GM21390 (cell line): ENCODE results near the gene VWA8.
"Not testable (repeated sequence)": the region's sequence is repeated elsewhere in the genome, so short reads cannot be mapped to it uniquely, and the experiment has no call there.

Experiments used
- ATAC-seq: cut with Tn5 transposase; IDR thresholded peaks from one replicate; pipeline ENCODE4 v1.9.1; 2021; ENCODE audit not compliant: unreplicated experiment

The VWA8 gene

GRCh38 chr13:41858780-41859179 lies 102.1 kb downstream of the VWA8 start:
- no peak for ATAC-seq

- no peak for ATAC-seq
Observed at GRCh38 chr13:41854758-41855157, 106.2 kb downstream of the VWA8 start.

DNA sequence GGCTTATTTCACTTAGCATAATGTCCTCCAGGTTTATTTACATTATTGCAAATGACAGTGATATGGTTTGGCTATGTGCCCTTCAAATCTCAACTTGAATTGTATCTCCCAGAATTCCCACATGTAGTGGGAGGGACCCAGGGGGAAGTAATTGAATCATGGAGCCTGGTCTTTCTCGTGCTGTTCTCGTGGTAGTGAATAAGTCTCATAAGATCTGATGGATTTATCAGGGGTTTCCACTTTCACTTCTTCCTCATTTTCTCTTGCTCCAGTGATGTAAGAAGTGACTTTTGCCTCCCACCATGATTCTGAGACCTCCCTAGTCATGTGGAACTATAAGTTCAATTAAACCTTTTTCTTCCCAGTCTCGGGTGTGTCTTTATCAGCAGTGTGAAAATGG lies 109.6 kb downstream of the VWA8 start:
- ATAC-seq: no peak

DNA sequence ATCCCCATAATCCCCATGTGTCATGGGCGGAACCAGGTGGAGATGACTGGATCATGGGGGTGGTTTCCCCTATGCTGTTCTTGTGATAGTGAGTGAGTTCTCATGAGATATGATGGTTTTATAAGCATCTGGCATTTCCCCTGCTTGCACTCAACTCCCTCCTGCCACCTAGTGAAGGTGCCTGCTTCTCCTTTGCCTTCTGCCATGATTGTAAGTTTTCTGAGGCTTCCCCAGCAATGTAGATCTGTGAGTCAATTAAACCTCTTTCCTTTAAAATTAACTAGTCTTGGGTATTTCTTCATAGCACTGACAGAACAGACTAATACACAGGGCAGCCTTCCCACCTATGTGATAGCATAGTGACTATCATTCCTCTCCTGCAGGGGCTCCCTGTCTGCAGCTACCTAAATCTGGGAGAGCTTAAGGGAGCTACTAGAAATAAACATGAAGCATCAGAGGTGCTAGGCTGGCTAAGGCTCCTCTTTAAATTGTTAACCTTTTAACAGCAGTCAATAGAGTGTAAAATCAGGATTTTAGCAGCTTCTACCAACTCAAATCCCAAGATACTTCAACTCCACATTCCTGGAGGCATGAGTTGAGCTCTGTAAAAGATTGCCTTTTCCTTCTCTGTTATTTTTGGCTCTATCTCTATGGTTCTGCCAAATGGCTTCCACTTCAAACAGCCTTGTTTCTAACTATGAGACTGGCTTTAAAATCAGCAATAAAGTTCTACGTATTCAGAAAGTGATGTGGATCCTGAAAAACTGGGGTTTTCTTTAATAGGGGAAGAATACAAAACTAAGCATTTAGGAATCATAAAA lies 112.3 kb downstream of the VWA8 start:
- ATAC-seq: no peak

GRCh38 chr13:41847216-41847615 lies 113.7 kb downstream of the VWA8 start:
- no peak for ATAC-seq

DNA sequence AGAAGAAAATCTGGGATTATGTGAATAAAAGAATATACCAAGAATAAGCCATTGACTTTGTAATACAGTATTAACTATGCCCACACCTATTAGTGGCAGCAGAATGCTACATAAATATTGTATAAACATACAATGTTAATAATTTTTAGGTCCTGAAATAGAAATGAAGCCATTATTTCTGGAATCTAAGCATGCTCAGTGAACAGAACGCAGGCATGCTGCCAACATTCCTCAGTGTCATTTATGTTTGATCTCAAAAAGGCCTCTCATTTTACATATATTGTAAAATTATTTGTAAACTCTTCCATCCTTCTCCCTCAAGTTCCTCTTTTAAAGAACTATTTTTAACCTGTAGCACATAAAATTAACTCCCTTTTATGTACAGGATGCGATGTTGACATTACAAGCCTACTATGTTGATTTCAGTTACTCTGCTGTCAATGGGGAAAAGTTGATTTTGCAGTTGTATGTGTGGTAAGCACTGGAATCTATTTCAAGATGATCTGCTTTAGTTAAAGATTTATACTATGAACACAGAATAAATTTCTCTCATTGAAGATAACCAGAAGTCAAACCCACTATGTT lies 118.8 kb downstream of the VWA8 start:
- no peak for ATAC-seq

DNA sequence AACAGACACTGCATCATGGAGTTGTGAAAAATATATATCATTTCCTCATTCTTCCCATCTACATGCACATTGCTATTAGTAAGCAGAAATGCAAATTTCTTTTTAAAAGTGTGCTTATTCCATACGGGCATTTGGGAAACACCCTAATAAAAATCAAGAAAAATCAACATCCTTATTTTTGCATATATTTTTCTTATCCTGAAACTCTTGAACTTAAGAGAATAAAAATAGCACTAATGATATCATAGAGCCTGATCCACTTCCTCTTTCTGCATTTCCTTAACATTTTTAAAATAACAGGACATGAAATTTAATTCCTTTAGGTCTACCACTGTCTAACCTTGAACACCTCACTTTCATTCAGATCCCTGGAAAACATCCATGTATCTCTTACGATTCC lies 123.3 kb downstream of the VWA8 start:
- ATAC-seq: no peak

GRCh38 chr13:41835871-41836270 lies 125.0 kb downstream of the VWA8 start:
- ATAC-seq: no peak

- not testable (repeated sequence) for ATAC-seq
Observed at GRCh38 chr13:41834697-41835096, 126.2 kb downstream of the VWA8 start.

DNA sequence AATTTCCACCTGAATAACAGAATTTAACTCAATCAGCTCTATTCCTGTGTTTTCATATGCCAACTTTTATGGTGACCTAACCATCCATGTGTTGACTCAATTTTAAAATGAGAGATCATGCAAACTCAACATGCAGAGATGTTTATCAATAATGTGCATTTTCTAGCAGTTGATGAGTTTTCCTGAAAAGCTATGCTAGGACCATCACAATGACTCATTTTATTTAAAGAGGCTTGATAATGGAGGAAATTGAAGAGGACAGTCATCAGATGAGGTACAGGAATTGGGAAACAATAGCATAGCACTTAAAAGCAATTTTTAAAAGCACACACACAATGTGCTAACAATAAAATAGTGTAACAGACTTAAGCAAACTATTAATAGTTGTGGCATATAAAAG lies 127.1 kb downstream of the VWA8 start:
- no peak for ATAC-seq

- no peak for ATAC-seq
Observed at GRCh38 chr13:41833201-41833600, 127.7 kb downstream of the VWA8 start.

DNA sequence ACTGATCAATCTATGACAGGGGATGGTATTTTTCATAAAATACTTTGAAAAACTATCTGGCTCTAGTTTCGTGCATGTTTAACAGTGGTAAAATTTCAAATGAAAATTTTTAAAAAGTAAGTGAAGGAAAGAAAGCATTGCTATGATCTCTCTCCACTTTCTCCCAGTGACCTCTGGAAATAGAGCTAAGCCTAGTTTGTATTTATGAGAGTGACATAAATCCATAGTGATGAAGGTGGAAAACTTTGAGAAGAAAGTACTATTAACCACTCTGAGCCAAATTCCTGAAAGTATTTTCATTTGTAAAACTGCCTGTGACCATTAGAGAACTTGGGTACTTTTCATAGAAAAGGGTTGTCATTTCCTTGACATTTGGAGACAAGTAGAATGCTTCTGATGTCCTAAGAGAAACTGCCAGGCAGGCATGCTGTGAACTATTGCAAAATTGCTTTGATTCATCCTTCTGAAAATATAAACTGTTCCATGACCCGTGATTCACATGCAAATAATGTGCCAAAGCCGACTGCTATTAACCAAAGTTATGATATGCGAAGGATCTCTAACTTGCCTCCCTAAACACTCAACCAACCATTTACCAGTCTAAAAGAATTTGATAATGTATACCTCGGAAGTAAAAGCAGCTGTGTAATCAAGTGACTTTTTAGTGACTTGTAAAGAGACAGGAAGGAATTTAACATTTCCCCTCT lies 133.2 kb downstream of the VWA8 start:
- no peak for ATAC-seq

GRCh38 chr13:41825691-41826090 lies 135.2 kb downstream of the VWA8 start:
- no peak for ATAC-seq

DNA sequence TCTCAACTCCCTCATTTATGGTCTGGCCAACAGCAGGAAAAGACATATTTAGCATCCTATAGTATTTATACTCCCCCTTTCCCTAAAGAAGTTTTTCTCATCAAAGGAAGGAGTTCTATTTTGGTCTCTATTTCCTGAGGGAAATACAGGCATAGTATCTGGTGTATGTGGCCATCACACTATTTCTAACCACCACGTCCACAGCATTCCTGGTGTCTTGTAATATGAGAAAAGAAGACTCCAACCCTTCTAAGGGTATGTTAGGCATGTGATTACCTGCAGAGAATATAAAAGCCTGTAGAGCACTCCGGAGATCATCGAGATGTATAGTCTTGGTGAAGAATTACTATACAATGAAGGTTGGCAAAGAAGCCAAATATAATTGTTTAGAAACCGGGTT lies 137.4 kb downstream of the VWA8 start:
- ATAC-seq: no peak

- ATAC-seq: no peak
Observed at GRCh38 chr13:41822560-41822959, 138.3 kb downstream of the VWA8 start.

DNA sequence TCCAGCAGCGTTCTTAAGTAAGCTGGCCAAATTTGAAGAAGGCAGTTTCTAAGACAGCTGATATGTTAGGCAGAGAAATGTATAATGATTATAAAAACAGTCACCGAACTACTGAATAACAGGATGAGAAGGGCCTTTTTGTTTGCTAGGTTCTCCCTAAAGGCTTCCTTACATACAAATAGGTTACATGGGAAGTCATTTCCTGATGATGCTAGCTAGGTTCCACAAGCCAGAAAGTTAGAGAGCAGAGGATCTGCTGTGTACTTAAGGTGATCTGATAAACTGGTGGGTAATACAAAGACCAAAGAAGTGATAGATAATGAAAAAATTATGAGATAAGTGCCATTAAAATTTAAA lies 139.7 kb downstream of the VWA8 start:
- ATAC-seq: no peak

DNA sequence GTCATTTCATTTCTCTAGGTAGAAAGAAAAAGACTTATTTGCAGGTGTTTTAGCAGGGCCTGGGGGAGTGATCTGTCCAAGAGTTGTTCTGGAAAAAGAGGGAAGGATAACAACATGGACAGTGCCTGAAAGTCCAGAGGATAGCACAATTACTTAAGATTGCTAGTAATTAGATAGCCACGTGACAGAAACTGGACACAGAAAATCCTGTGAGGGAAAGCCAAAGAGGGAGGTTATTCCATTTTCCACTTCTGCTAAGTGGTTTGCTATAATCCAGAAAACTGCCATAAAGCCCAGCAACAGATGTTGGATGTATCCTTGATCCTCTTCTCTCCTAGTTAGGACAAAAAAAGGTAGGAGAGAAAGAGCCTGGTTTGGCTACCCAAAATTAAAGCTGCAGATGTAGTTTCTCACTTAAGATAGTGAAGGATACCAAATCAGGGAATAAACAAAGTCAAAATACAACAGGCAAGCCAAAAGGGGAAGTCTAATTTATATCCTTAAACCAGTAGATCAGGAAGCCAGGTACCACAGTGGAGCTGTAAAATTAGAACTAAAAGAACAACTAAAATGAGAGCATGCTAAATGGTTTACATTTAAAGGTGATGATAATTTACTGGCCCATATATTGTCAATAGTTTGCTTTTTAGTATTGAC lies 140.2 kb downstream of the VWA8 start:
- no peak for ATAC-seq

GRCh38 chr13:41816057-41816456 lies 144.9 kb downstream of the VWA8 start:
- no peak for ATAC-seq

GRCh38 chr13:41813426-41813825 lies 147.5 kb downstream of the VWA8 start:
- no peak for ATAC-seq

- peak; percentile 85 for ATAC-seq
Observed at GRCh38 chr13:41812851-41813250, 148.1 kb downstream of the VWA8 start.

- ATAC-seq: no peak
Observed at GRCh38 chr13:41812237-41812636, 148.7 kb downstream of the VWA8 start.

DNA sequence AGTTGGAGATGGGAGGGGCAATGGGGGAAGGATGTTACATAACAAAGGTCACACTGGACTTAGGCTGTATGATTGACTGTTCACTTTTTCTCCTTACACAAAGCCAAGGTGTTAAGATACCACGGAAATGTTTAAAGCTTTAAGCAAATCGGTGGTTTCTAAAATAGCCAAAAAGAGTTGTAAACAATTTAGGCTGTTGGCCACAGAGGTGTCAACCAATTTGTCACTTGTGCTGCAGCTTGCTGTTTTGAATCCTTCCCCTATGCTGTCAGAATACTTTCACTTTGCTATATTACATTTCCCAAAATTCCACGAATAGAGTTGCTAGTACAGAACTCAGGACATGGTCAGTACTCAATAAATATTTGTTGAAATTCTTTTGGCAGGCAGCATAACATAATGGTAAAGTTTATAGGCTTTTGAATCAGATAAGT lies 149.3 kb downstream of the VWA8 start:
- no peak for ATAC-seq
